ENCODE results near the gene EPN2.

DNA sequence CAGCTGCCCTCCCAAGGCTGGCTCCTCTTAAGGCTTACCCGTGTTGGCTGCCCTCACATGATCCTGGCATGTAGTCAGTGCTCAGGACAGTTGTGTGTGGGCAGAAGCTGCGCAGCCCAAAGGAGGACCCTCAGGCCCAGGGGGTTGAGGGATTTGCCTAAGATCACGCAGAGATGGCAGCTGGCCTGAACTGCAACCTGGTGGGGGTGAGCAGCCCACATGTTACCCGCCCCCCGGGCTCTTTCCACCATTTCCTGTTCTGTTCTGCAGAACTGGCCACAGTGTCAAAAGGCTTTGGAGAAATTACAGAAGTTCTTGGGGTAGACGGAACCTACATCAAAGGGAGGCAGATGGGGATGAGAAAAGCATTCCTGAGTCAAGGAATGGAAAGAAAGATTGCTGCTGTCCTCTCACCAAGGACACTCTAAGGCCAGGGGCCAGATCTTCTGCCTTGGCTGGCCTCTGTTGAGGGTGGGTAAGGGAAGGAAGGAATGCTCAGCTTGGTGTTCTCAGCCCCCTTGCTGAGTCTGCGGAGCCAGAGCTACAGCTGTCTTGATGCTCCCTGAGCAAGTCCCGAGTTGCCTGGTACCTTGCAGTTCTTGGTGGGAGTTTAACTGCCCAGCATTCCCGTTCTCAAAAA lies 53.0 kb downstream of the EPN2 start:
- TF ChIP-seq, protein P1, sequence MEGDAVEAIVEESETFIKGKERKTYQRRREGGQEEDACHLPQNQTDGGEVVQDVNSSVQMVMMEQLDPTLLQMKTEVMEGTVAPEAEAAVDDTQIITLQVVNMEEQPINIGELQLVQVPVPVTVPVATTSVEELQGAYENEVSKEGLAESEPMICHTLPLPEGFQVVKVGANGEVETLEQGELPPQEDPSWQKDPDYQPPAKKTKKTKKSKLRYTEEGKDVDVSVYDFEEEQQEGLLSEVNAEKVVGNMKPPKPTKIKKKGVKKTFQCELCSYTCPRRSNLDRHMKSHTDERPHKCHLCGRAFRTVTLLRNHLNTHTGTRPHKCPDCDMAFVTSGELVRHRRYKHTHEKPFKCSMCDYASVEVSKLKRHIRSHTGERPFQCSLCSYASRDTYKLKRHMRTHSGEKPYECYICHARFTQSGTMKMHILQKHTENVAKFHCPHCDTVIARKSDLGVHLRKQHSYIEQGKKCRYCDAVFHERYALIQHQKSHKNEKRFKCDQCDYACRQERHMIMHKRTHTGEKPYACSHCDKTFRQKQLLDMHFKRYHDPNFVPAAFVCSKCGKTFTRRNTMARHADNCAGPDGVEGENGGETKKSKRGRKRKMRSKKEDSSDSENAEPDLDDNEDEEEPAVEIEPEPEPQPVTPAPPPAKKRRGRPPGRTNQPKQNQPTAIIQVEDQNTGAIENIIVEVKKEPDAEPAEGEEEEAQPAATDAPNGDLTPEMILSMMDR (IDR thresholded peaks at IDR 0.05), result no peak
- TF ChIP-seq POLR2A (IDR thresholded peaks at IDR 0.05), result no peak

All from tibial nerve (tissue), 3 donors.